GM21526 (cell line): Measurements from ENCODE around the gene ANKS1B.
"Not testable (repeated sequence)": the region's sequence is repeated elsewhere in the genome, so short reads cannot be mapped to it uniquely, and the experiment has no call there.

Experiments used
- ATAC-seq: cut with Tn5 transposase; IDR thresholded peaks from one replicate; pipeline ENCODE4 v1.9.1; 2021; ENCODE audit warnings: moderate library complexity; ENCODE audit not compliant: unreplicated experiment, low FRiP score

ANKS1B gene

DNA sequence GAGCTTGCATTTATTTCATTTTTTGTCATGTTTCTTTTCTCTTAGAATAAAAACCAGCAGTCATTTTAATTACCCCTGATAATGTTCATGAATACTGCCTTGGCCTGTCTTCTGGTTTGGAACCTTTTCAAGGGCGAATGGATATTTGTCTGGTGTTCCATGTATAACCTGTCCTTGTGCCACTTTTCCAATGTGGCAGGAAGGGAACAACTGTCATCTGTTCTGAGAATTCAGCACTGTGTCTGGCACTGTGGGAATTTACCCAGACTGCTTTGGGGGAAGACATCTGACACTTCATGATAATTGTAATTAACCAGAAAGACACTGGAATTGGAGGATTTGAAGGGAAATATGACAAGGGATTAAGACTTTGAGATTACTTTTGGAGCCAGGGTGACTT lies 986.8 kb downstream of the ANKS1B start:
- no peak for ATAC-seq

DNA sequence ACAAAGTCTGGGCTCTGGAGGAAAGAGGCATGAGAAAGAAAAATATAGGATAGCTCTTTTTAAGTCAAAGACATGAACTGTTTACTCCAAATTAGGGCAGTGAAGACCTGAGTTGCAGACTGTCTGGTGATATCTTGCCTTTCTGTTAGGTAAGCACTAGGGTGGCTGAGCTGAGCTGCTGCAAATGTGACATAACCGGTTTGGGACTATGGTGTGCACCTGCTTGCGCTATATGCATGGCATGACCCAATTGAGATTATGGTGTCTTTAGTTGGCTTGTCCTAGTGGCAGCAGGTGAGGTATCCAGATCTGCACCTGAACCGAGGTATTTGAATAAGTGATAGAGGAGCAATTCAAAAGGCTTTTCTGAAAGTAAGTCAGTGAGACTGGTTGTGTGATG lies 994.1 kb downstream of the ANKS1B start:
- ATAC-seq, result no peak

DNA sequence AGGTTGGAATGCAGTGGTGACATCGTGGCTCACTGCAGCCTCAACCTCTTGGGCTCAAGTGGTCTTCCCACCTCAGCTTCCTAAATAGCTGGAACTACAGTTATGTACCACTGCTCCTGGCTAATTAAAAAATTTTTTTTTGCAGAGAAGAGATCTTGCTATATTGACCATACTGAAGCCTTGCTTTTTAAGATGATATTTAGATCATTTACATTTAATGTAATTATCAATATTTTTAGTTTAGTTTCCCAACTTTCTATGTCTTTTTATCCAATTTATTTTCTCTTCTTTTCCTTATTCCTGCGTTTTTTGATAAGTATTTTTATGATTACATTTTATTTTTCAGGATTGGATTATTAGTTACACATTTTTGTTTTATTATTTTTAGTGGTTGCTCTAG lies 999.6 kb downstream of the ANKS1B start:
- ATAC-seq, result no peak

DNA sequence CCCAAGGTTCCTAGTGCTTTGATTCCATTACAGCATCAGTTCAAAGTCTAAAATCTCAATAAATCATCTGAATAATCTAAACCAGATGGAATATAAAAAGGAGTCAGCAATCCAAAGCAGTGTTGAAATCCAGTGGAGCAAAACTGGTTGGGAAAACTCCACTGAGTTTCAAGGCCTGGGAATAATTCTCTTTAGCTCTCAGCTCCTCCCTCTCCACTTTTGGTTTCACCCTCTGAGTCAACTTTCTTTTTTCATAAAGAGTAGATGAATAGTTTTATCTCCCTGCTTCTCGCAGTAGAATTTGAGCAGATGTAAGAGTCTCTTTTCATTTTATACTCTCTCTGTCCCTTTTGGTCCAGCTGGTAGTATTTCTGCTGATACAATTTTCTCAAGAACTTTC lies 1001.1 kb downstream of the ANKS1B start:
- ATAC-seq, result no peak

DNA sequence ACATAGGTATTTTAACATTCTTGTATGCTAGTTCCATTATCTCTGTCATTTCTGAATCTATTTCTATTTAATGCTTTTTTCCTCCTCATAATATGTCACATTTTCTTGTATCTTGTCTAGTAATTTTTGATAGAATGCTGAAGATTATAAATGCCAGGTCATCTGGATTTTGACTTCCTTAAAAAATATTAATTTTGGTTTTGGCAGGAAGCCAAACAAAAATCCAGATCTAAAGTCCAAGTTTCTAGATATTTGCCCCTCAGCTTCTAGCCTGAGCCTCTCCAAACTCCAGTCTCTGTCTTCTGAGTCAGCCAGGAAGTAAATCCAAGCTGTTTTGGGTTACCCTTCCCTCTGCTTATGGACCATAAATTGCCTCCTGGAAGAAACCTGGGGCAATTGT lies 1004.2 kb downstream of the ANKS1B start:
- no peak for ATAC-seq

DNA sequence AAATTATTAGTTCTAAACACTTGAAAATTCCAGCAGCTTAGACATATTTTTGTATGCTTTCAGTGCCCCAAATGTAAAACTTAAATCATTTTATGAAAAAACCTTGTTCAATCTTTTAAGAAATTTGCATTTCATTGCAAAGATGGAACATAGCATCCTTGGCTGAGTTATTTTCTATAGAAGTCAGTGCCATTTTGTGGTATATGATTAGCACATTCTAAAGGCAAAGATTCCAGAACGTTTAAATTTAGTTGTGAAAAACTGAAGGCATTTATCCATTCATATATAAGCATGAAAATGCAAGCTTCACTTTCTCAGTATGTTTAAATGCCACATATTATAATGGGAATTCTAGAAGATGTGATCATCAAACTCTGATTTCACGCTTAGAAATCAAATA lies 1007.5 kb downstream of the ANKS1B start:
- no peak for ATAC-seq

DNA sequence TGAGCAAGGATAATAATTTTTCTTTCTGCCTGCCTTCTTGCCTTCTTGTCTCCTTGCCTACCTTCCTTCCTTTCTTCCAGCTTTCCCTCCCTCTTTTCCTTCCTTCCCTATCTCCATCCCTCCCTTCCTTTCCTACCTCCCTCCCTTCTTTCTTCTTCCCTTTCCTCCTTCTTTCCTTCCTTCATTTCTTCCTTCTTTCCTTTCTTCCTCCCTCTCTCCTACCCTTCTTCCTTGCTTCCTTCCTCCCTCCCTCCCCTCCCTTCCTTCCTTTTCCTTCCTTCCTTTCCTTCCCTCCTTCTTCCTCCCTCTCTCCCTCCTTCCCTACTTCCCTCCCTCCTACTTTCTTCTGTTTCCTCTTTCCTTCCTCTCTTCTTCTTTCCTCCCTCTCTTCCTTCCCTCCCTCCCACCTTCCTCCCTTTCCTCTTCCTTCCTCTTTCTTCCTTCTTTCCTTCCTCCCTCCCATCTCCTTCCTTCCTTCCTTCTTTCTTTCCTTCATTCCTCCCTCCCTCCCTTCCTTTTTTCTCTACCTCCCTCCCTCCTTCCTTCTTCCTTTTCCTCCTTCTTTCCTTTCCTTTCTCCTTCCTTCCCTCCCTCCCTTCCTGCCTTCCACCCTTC lies 1009.9 kb downstream of the ANKS1B start:
- ATAC-seq, result no peak

DNA sequence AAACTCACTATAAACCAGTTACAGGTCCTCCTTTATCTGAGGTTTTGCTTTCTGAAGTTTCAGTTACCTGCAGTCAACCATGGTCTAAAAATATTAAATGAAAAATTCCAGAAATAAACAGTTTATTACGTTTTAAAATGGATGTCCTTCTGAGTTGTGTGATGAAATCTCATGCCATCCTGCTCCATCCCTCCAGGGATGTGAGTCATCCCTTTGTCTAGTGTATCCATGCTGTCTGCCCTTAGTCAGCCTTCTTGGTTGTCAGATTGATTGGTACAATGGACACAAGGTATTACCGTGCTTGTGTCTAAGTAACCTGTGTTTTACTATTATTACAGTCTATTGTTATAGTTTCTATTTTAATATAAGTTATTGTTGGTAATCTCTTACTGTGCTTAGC lies 1011.3 kb downstream of the ANKS1B start:
- ATAC-seq, result no peak

DNA sequence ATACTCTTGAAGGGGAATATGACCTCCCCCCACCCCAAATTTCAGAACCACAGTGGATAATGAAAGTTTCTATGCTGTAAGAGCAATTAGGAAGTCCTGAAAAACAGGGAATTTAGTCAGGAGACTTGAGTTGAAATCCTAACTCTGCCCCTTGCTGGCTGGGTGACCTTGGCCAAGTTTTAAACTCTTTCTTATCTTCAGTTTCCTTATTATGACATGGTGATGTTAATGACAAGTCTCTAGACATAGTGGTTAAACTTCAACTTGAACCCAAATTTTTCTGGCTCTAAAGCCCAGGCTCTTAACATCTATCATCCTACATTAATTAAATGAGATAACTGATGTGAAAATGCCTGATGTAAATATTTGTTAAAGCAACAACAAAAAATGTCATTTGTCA lies 1013.8 kb downstream of the ANKS1B start:
- ATAC-seq, result no peak

DNA sequence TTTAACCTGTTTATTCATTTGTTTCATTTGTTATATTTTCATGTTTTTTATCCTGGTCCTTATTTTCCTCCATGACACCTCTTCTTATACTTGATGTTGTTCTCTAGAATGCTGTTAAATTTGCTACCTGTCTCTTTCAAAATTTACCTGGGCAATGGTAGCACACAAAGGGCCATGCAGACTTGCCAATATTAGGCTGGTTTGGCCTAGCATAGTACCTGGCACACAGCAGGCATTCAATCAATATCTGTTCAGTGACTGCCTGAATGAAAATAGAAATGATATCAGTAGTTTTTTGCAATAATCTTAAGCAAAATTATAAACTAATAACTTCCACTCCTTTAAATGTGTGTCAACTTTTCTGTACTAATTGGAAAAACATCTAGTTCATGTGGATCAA lies 1014.5 kb downstream of the ANKS1B start:
- ATAC-seq, result no peak

DNA sequence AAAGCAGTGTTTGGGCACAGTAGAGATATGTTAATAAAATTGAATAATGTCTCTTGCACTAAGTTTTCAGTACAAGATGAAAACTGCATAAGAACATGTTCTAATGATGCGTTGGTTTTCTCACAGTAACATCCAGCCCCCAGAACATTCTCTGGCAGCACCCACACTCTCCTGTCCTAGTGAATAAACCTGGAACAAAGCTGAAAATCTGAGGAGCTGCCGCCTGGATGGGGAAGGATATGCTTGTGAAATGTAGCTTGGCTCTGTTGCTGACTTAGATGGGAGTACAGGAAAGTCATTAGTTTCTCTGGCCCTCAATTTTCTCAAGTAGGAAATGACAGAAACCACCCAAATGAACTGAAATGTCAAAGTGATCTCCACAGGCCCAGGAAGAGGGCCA lies 1015.8 kb downstream of the ANKS1B start:
- no peak for ATAC-seq

DNA sequence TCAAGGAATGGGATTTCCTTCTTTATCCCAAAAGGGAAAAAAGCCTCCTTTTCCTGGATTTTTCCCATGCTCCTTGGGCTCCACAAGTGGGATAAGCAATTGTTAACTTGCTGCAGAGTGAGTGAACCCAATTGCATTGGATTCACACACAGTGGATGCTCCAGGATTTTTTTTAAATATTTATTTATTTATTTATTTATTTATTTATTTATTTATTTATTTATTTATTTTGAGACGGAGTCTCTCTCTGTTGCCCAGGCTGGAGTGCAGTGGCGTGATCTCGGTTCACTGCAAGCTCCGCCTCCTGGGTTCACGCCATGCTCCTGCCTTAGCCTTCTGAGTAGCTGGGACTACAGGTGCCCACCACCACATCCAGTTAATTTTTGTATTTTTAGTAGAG lies 1027.6 kb downstream of the ANKS1B start:
- not testable (repeated sequence) for ATAC-seq

DNA sequence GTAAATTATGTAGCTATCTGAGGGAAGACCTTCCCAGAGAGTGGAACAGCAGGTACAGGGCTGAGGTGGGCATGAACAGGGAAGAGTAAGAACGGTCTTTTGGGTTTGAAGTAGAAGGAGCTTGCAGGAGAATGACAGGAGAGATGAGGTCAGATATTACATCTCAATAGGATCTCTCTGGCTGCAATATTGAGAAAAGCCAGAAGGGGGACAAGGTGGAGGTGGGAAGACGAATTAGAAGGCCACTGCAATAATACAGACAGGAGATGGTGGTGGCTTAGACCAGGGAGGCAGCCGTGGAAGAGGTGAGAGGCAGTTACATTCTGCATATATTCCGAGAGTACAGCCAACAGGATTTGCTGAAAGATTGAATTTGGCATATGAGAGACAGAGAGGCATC lies 1029.5 kb downstream of the ANKS1B start:
- peak; percentile 92 for ATAC-seq

DNA sequence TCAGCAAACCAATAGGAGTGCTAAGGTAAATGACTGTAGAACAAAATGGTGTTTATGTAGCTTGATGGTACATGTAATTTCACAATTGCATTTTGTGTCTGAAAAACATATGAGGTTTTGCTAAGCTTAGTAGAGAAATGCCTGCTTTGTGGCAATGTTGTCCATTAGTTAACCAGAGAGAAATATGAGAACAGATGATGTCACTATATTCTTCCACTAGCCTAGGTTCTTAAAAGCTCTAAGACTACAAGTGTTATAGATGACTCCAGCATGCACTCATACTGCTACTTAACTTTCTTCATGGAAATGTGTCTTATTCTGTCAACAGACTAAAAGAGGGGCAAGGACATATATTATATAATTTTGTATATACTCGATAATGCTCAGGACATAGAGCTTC lies 1030.2 kb downstream of the ANKS1B start:
- ATAC-seq, result no peak

DNA sequence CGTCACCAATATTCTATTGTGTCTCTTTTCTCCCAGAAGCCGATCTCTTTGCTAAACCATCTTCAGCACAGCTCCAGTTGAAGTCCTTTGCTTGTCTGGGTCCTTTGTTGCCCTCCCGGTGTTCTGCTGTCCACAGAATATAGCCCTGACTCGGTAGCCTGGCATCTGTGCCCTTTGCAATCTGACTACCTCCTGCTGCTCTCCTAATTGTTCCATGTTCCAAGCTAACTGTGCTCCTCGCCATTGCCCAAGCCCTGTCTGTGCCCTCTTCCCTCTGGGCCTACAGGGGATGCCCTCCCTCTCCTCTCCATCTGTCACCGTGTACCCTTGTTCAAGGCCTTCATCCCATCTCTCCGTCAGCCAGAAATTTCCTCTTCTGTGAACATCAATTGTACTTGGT lies 1033.3 kb downstream of the ANKS1B start:
- ATAC-seq, result no peak

DNA sequence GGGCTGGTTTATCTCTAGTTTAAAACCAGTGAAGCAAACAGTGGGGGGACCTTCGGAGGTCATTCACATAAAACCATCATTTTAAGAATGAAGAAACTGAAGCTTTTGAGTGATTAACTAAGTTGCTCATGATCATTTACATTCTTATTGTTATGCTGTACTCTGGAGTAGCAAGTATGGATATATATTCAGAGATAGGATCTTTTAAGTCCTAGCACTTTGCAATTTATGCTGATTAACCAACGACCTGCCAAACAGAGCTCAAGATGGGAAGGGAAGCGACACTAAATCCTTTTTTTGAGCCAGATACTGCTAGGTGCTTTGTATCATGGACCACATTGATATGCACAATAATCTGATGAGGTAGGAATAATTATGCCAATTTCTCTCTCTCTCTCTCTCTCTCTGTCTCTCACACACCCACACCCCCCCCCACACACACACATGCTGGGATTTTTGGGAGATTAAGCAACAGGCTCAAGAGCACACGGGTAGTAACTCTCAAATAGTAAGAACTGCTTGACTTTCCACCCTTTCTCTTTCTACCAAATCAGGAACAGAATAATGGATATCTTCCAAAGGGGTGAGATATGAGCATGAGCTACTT lies 1036.3 kb downstream of the ANKS1B start:
- ATAC-seq, result no peak

DNA sequence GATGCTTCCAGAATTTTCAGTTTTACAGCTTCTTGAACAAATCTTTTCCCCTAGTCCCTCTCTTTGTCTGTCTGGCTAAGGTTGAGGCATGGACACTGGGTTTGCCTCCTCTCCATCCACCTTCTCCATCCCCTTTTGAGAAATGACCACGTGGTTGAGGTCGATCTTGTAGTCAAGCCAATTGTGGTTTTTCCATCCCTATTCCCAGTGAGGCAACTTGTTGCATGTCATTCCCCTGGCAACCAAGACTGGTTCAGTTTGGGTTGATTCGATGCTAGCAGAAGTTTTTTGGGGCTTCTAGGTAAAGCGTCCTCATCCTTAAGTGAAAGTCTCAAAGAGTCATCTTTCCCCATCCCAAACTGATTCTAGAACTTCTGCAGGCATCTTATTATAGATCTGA lies 1038.9 kb downstream of the ANKS1B start:
- ATAC-seq, result no peak

DNA sequence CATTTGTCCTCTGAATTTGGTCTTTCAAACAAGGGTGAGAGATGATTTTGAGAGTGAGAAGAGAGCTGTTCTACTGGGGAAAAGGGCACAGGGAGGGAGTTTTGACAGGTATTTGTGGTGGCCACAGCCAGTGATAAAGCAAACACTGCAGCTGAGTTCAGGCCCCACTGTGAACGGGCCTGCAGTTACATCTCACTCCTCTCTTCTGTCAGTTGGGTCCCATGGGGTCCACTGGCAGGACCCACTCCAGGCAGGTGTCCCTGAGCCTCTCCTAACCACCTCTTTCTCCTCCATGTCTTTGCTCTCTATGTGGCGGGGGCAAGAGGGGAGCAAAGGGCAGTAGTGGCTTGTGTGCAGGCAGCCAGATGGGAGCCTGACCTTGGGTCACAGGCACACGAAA lies 1044.8 kb downstream of the ANKS1B start:
- no peak for ATAC-seq

DNA sequence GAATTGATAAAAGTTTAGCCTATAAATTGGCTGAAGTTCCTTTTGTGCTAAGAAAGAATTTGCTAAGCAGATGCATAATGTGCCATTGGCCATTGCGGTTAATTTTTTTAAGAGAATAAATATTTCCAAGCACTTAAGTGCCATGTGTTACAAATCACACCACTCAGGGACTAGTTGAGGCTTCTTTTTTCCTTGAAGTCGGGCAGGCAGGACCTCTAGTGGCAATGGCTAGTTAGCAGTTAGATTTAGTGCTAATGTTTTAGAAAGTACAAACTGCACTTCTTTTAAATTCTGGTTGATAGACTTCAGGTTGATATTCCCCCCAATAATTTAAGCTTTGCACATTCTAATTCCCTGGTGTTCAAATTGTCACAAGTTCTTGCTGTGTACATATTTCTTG lies 1045.4 kb downstream of the ANKS1B start:
- no peak for ATAC-seq

DNA sequence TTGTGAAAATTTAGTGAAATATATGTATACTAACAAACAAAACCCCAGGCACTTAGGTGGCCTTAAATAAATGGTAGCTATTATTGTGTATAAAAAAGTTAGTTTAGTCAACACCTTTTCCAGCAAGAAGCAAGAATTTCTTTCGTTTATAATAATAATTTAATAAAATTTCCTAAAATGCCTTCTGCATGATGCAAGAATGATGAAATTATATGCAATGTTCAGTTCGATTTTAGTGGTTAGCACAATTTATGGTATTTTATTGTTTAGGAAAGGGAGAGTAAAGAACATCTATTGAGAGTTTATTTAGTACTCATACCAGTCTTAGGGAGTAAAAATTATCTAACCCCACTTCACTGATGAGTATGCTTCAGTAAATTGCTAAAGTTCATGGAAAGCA lies 1048.9 kb downstream of the ANKS1B start:
- no peak for ATAC-seq

DNA sequence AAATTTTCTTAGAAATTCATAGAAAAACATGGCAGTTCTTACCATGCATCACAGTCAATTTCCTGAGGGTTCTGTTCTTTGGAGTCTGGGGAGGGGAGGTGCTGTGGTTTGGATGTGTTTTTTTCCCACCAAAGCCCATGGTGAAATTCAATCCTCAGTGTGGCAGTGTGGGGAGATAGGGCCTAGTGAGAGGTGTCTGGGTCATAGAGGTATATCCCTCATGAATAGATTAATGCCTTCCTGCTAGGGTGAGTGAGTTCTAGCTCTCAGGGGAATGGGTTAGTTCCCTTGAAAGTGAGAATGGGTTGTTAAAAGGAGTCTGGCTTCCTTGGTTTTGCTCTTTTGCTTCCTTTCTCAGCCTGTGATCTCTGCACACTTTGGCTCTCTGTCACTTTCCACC lies 1061.9 kb downstream of the ANKS1B start:
- ATAC-seq, result no peak

DNA sequence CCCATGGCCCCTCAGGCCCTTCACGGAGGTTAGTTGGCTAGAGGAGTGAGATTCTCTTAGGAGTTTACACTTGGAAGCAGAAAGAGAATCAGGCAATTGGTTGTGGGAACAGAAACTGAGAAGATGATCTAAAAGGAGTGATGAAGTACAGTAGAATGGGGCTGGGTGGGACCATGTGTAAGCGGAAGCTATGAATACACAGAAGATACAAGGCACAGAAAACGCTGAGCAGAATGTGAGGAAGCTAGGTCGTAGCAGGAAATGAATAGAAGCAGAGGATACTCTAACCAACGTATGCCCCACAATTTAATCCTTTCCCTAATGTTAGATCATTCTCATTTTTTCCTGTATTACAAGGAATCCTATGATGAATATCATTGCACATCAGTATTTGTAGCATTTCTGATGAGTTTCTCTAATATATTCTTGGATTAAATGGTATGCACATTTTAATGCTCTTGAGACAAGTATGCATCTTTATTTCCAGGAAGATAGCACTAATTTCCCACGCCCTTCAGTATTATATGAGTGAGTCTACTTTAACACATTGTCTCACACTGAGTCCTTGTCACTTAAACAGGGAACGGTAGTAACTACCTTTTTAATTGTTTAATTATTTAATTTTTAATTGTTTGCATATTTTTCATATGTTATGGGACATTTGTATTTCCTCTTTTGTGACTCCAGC lies 1066.4 kb downstream of the ANKS1B start:
- no peak for ATAC-seq
